ENCODE data around the gene BEAN1.

The BEAN1 gene

GRCh38 chr16:66486773-66487579 is 59.9 kb downstream of the BEAN1 start:
- H3K36me3 ChIP-seq (ENCODE audit: control insufficient read depth, insufficient read depth, low read length) = no peaks in the 10 kb centered on the region
- no peaks in the 10 kb centered on the region for H3K9me3 ChIP-seq (ENCODE audit: control insufficient read depth, insufficient read depth, low read length)
- no peak for DNase-seq (ENCODE audit: low read depth, low spot score)
- no peaks in the 10 kb centered on the region for H3K4me1 ChIP-seq (ENCODE audit: control insufficient read depth, insufficient read depth, low read length)
- no peak overlapping the region for H3K27ac ChIP-seq (ENCODE audit: low read length)
- no peak overlapping the region for H3K4me3 ChIP-seq (ENCODE audit: low read length)
- H3K27me3 ChIP-seq (ENCODE audit: control insufficient read depth, insufficient read depth, low read length) = no peaks in the 10 kb centered on the region
- WGBS (ENCODE audit: insufficient coverage, insufficient read length) = no CpG with 5 or more reads among the region's 3 CpGs

DNA sequence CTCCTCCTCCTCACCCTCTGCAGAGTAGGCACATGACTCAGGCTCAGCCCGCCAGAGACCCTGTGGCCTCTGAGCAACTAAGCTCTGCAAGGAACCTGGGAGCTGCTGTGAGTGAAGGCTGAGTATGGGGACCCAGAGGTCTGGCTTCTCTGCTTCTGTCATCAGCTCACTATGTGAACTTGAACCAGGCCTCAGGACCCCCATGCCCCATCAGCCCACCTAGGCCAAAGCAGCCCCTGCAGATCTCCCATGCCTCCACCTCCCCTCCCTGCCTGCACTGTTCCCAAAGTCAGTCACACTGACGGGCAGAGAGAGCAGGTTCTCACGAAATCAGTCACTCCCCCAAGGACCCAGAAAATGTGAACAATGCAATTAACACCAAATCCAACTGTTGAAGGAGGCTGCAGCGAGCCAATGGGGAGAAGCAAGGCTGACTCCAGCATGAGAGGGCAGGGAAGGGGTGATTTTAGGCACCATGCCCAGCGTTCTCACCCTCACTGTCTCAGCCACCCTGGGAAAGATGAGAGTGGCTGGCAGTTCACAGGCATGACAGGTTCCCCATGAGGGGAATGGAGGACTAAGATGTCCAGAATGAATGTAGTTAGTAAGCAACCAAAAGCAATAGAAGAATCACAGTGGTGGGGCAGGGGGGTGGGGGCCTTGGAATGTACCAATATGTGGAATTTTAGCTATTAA is 60.6 kb downstream of the BEAN1 start:
- H3K36me3 ChIP-seq (ENCODE audit: control insufficient read depth, insufficient read depth, low read length) = no peaks in the 10 kb centered on the region
- H3K4me3 ChIP-seq (ENCODE audit: low read length) = no peak overlapping the region
- H3K9me3 ChIP-seq (ENCODE audit: control insufficient read depth, insufficient read depth, low read length) = no peaks in the 10 kb centered on the region
- H3K27ac ChIP-seq (ENCODE audit: low read length) = no peak overlapping the region
- H3K4me1 ChIP-seq (ENCODE audit: control insufficient read depth, insufficient read depth, low read length) = no peaks in the 10 kb centered on the region
- no peak for DNase-seq (ENCODE audit: low read depth, low spot score)
- WGBS (ENCODE audit: insufficient coverage, insufficient read length) = no CpG with 5 or more reads among the region's 5 CpGs
- no peaks in the 10 kb centered on the region for H3K27me3 ChIP-seq (ENCODE audit: control insufficient read depth, insufficient read depth, low read length)

DNA sequence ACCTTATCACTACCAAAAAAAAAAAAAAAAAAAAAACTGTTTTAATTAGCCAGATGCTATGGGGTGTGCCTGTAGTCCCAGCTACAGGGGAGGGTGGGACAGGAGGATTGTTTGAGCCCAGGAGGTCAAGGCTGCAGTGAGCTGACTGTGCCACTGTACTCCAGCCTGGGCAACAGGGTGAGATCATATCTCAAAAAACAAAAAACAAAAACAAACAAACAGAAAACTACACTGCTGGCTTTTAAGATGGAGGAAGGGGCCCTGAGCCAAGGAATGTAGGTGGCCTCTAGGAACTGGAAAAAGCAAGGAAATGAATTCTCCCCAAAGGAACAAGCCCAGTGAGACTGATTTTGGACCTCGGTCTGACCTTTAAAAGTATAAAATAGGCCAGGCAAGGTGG is 61.4 kb downstream of the BEAN1 start:
- no peak overlapping the region for H3K4me3 ChIP-seq (ENCODE audit: low read length)
- no peaks in the 10 kb centered on the region for H3K27me3 ChIP-seq (ENCODE audit: control insufficient read depth, insufficient read depth, low read length)
- DNase-seq (ENCODE audit: low read depth, low spot score) = no peak
- no peaks in the 10 kb centered on the region for H3K9me3 ChIP-seq (ENCODE audit: control insufficient read depth, insufficient read depth, low read length)
- no peaks in the 10 kb centered on the region for H3K4me1 ChIP-seq (ENCODE audit: control insufficient read depth, insufficient read depth, low read length)
- H3K27ac ChIP-seq (ENCODE audit: low read length) = no peak overlapping the region
- WGBS (ENCODE audit: insufficient coverage, insufficient read length) = no CpG with 5 or more reads among the region's 1 CpG
- no peaks in the 10 kb centered on the region for H3K36me3 ChIP-seq (ENCODE audit: control insufficient read depth, insufficient read depth, low read length)

- WGBS (ENCODE audit: insufficient coverage, insufficient read length) = no CpG with 5 or more reads among the region's 2 CpGs
- no peaks in the 10 kb centered on the region for H3K36me3 ChIP-seq (ENCODE audit: control insufficient read depth, insufficient read depth, low read length)
- H3K4me1 ChIP-seq (ENCODE audit: control insufficient read depth, insufficient read depth, low read length) = no peaks in the 10 kb centered on the region
- H3K9me3 ChIP-seq (ENCODE audit: control insufficient read depth, insufficient read depth, low read length) = no peaks in the 10 kb centered on the region
- H3K27ac ChIP-seq (ENCODE audit: low read length) = no peak overlapping the region
- no peak overlapping the region for H3K4me3 ChIP-seq (ENCODE audit: low read length)
- H3K27me3 ChIP-seq (ENCODE audit: control insufficient read depth, insufficient read depth, low read length) = no peaks in the 10 kb centered on the region
- no peak for DNase-seq (ENCODE audit: low read depth, low spot score)
These were observed 62.3 kb downstream of the BEAN1 start for GRCh38 chr16:66489385-66489784.

DNA sequence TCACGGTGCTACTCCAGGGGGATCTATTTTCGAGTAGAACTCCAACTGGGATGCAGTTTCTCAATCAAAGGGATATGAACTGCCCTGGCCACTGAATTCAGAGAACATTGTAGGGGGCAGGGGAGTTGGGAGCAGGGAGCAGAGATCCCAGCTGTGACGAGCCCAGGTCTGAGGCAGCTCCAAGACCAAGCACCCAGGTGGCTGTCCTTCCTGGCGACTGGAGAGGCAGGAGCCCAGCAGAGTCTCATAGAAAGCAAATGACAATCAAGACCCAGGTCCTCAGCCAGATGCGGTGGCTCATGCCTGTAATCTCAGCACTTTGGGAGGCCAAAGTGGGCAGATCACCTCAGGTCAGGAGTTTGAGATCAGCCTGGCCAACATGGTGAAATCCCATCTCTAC is 62.7 kb downstream of the BEAN1 start:
- Histone ChIP-seq H3K27ac (ENCODE audit: low read length) (no peak overlapping the region), H3K4me1 (ENCODE audit: control insufficient read depth, insufficient read depth, low read length) (no peaks in the 10 kb centered on the region), H3K36me3 (ENCODE audit: control insufficient read depth, insufficient read depth, low read length) (no peaks in the 10 kb centered on the region), H3K4me3 (ENCODE audit: low read length) (no peak overlapping the region), H3K27me3 (ENCODE audit: control insufficient read depth, insufficient read depth, low read length) (no peaks in the 10 kb centered on the region), H3K9me3 (ENCODE audit: control insufficient read depth, insufficient read depth, low read length) (no peaks in the 10 kb centered on the region)
- no CpG with 5 or more reads among the region's 5 CpGs for WGBS (ENCODE audit: insufficient coverage, insufficient read length)
- DNase-seq (ENCODE audit: low read depth, low spot score) = no peak

DNA sequence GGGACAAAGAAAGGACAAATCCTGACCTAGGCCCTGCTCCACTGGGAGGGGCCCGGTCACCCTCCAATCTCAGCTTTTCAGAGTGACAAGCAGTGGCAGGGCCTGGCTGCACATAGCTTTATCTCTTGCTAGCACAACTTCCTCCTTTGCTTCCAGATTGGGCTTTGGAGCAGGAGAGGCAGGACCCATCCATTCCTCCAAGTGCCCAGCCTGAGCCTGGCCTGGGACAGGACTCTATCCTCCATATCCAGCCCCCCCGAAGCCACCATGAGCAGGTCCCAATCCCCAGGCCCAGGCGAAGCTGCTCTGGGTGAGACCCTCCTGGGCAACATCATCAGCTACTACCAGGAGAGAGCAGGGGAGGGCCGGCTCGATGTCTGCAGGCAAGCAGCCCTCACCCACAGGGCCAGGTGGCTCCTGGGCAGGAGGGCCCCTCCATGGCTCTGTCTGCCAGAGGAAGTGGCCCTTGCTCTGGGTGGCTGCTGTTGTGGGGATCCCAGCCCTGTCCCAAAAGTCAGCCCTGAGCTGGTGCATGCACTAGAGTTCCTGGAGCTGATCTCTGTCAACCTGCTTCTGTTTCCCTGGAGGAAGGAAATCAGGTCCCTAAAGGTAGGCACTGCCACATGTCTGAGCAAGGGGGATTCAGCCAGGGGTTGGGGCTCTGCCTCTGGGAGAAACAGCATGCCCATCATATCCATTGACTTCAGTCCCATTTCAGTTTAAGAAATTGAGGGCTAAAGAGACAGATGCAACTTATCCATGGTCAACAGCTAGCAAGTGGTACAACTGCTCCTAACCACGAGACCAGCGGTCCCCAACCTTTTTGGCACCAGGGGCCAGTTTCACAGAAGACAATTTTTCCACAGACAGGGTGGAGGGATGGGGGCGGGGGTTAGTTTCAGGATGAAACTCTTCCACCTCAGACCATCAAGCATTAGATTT is 64.0 kb downstream of the BEAN1 start:
- H3K4me1 ChIP-seq (ENCODE audit: control insufficient read depth, insufficient read depth, low read length) = no peaks in the 10 kb centered on the region
- H3K27ac ChIP-seq (ENCODE audit: low read length) = no peak overlapping the region
- H3K36me3 ChIP-seq (ENCODE audit: control insufficient read depth, insufficient read depth, low read length) = no peaks in the 10 kb centered on the region
- H3K9me3 ChIP-seq (ENCODE audit: control insufficient read depth, insufficient read depth, low read length) = no peaks in the 10 kb centered on the region
- H3K4me3 ChIP-seq (ENCODE audit: low read length) = no peak overlapping the region
- WGBS (ENCODE audit: insufficient coverage, insufficient read length) = no CpG with 5 or more reads among the region's 8 CpGs
- no peak for DNase-seq (ENCODE audit: low read depth, low spot score)
- H3K27me3 ChIP-seq (ENCODE audit: control insufficient read depth, insufficient read depth, low read length) = no peaks in the 10 kb centered on the region

GRCh38 chr16:66491716-66492064 is 64.6 kb downstream of the BEAN1 start:
- no CpG with 5 or more reads among the region's 7 CpGs for WGBS (ENCODE audit: insufficient coverage, insufficient read length)
- no peaks in the 10 kb centered on the region for H3K9me3 ChIP-seq (ENCODE audit: control insufficient read depth, insufficient read depth, low read length)
- DNase-seq (ENCODE audit: low read depth, low spot score) = no peak
- no peaks in the 10 kb centered on the region for H3K36me3 ChIP-seq (ENCODE audit: control insufficient read depth, insufficient read depth, low read length)
- H3K4me3 ChIP-seq (ENCODE audit: low read length) = no peak overlapping the region
- no peak overlapping the region for H3K27ac ChIP-seq (ENCODE audit: low read length)
- no peaks in the 10 kb centered on the region for H3K27me3 ChIP-seq (ENCODE audit: control insufficient read depth, insufficient read depth, low read length)
- H3K4me1 ChIP-seq (ENCODE audit: control insufficient read depth, insufficient read depth, low read length) = no peaks in the 10 kb centered on the region

DNA sequence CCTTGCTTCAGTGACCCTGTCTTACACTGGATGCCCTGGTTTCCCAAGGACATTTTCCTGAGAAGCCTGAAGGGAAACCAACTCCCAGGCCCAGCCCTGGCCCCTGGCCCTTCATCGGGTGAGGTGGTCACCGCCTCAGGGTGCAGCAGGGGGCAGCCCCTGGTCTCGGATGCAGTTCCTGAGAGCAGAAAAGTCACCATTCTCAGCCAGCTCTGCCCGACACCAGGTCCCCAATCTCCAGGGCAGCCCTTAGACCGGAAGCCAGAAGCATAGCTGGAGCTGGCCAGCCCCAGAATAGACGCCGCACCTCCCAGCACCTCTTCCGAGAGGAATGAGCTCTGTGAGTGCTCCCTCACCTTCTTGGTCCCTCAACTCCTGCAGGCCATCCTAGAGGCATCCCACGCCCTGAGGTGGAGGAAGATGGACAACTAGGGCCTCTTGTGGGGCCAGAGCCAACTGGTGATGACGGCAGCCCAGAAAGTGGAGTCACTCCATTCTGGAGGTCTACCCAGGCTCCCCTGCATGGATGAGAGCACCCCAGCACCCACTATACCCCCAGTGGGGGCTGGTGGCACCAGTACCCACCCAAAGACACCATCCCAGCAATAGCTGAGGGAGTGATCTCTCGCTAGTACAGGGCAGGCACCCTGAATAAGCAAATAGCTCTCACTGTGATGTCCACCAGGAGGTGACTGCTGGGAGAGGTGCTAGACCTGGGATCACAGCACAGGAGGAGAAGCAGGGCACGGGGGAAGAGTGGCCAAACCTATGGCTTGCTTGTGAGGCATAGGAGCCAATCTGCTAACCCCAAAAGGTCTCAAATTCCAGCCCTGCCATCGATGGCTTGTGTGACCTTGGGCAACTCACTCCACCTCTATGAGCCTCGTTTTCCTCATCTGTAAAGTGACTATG is 66.7 kb downstream of the BEAN1 start:
- Histone ChIP-seq H3K9me3 (ENCODE audit: control insufficient read depth, insufficient read depth, low read length) (no peaks in the 10 kb centered on the region), H3K36me3 (ENCODE audit: control insufficient read depth, insufficient read depth, low read length) (no peaks in the 10 kb centered on the region), H3K27ac (ENCODE audit: low read length) (no peak overlapping the region), H3K4me1 (ENCODE audit: control insufficient read depth, insufficient read depth, low read length) (no peaks in the 10 kb centered on the region), H3K4me3 (ENCODE audit: low read length) (no peak overlapping the region), H3K27me3 (ENCODE audit: control insufficient read depth, insufficient read depth, low read length) (no peaks in the 10 kb centered on the region)
- no peak for DNase-seq (ENCODE audit: low read depth, low spot score)
- WGBS (ENCODE audit: insufficient coverage, insufficient read length) = no CpG with 5 or more reads among the region's 14 CpGs

DNA sequence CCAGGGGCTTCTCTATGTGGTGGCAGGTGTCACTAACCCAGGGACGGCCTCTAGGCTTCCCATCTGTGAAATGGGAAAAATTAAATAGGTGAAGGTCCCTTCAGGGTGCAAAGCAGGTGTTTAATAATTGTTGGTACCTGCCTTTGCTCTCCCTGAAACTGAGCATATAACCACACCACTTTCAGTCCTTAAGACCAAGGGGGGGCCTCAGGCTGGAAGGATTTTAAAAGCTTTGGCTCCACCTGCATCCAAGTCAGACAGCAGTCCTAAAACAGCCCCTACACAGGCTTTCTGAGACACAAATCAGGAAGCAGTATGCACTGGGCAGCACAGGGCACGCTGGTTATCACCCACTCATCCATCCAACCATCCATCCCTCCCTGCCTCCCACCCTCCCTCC is 67.8 kb downstream of the BEAN1 start:
- no peaks in the 10 kb centered on the region for H3K4me1 ChIP-seq (ENCODE audit: control insufficient read depth, insufficient read depth, low read length)
- WGBS (ENCODE audit: insufficient coverage, insufficient read length) = no CpG with 5 or more reads among the region's 2 CpGs
- H3K27ac ChIP-seq (ENCODE audit: low read length) = no peak overlapping the region
- no peaks in the 10 kb centered on the region for H3K9me3 ChIP-seq (ENCODE audit: control insufficient read depth, insufficient read depth, low read length)
- no peaks in the 10 kb centered on the region for H3K27me3 ChIP-seq (ENCODE audit: control insufficient read depth, insufficient read depth, low read length)
- no peaks in the 10 kb centered on the region for H3K36me3 ChIP-seq (ENCODE audit: control insufficient read depth, insufficient read depth, low read length)
- no peak overlapping the region for H3K4me3 ChIP-seq (ENCODE audit: low read length)
- no peak for DNase-seq (ENCODE audit: low read depth, low spot score)

All from iPS DF 6.9 (cell line).